GM12892 (cell line): ENCODE results near the gene SEZ6L2.

Source experiments
- POLR2A ChIP-seq: IDR thresholded peaks from 2 replicates; pipeline ENCODE4 v1.6.1; 2011; ENCODE audit warnings: low read depth, low read length, control low read depth
- TAF1 ChIP-seq: IDR thresholded peaks from 2 replicates; pipeline ENCODE4 v1.6.1; 2011; ENCODE audit warnings: low read depth, mild to moderate bottlenecking, control low read depth, low read length, borderline replicate concordance

GRCh38 chr16:29910819-29911675, 11.7 kb upstream of the SEZ6L2 start:
- no peak for TF ChIP-seq TAF1
- no peak for TF ChIP-seq POLR2A
